Testis (tissue), 5 donors: ENCODE measurements around the gene HBEGF. TPM values are rescaled to one million over a fixed set of nuclear protein-coding genes. Genes with fewer than 3 reads are reported as not detected.
A peak's percentile ranks its signal among the peaks of the same experiment; 100 is the strongest.

Source experiments
- DNase-seq: peaks from one replicate; pipeline ENCODE4 v3.0.0-alpha.2; 2019
- H3K27ac ChIP-seq, 2 donors: fragments of 200-600 bp; sonication (generic); one replicate each; pipeline ENCODE4 v1.5.1; 2019
- H3K27me3 ChIP-seq: fragments of 200-600 bp; sonication (generic); one replicate; pipeline ENCODE4 v1.5.1; 2019
- H3K36me3 ChIP-seq: fragments of 200-600 bp; sonication (generic); one replicate; pipeline ENCODE4 v1.5.1; 2017; ENCODE audit warnings: low read depth; ENCODE audit errors: missing control alignments
- H3K4me1 ChIP-seq: fragments of 200-600 bp; sonication (generic); one replicate; pipeline ENCODE4 v1.5.1; 2019
- H3K4me3 ChIP-seq, 2 donors: fragments of 200-600 bp; sonication (generic); one replicate each; pipeline ENCODE4 v1.5.1; 2017 to 2019
- H3K9me3 ChIP-seq: fragments of 200-600 bp; sonication (generic); one replicate; pipeline ENCODE4 v1.5.1; 2017
- CTCF ChIP-seq, 3 experiments: fragments of 450-650 bp in 2 of 3; fragments of 200-600 bp in 1 of 3; sonication (generic) in 1 of 3; IDR thresholded peaks; one replicate each; pipeline ENCODE4 v1.5.1; 2016 to 2019; ENCODE audit warnings: antibody characterized with exemption in 3 of 3, mild to moderate bottlenecking in 2 of 3, moderate library complexity in 1 of 3
- POLR2A ChIP-seq: fragments of 450-650 bp; IDR thresholded peaks from one replicate; pipeline ENCODE4 v1.6.1; 2017; ENCODE audit warnings: antibody characterized with exemption, mild to moderate bottlenecking, moderate library complexity
- WGBS, 2 donors: methylation state at CpG; one replicate each; pipeline ENCODE4 v1.1.5; 2018; 5-methylcytosine and 5-hydroxymethylcytosine counted together
- intact Hi-C: fragments of 100-400 bp; cut with DNase I; formaldehyde crosslinking; loops from one replicate; pipeline ENCODE4 v1.15.1; 2023; ENCODE audit warnings: low total_unique reads
- long read RNA-seq, 2 donors: transcript quantifications; one replicate each; lab custom pipeline, GENCODE V29; 2026
- polyA plus RNA-seq: library from polyadenylated mRNA; stranded (reverse); fragments of 350-450 nt; fragmentation: Illumina TruSeq; extraction: RNeasy Lipid Tissue Mini Kit (QIAGEN cat#74804); gene quantifications from one replicate; pipeline ENCODE4 v1.2.3, GENCODE V29; 2014; ENCODE audit warnings: low read depth, low replicate concordance; ENCODE audit not compliant: insufficient read depth
- total RNA-seq, 2 donors: library from RNA; depleted of rRNA; stranded (reverse); fragments of >200 nt; gene quantifications; one replicate each; pipeline ENCODE4 v1.2.3, GENCODE V29; 2016

The HBEGF gene
- total RNA-seq (10 to 100 TPM; 23.2 to 23.9 TPM), polyA plus RNA-seq (8.2 TPM)
- long read RNA-seq, donor 1: 0 reads
- long read RNA-seq, donor 2, partial matches to known transcripts: 0 of 2 reads
- long read RNA-seq, donor 2, other reads (novel, unspliced or antisense): 0 of 2 reads

DNA sequence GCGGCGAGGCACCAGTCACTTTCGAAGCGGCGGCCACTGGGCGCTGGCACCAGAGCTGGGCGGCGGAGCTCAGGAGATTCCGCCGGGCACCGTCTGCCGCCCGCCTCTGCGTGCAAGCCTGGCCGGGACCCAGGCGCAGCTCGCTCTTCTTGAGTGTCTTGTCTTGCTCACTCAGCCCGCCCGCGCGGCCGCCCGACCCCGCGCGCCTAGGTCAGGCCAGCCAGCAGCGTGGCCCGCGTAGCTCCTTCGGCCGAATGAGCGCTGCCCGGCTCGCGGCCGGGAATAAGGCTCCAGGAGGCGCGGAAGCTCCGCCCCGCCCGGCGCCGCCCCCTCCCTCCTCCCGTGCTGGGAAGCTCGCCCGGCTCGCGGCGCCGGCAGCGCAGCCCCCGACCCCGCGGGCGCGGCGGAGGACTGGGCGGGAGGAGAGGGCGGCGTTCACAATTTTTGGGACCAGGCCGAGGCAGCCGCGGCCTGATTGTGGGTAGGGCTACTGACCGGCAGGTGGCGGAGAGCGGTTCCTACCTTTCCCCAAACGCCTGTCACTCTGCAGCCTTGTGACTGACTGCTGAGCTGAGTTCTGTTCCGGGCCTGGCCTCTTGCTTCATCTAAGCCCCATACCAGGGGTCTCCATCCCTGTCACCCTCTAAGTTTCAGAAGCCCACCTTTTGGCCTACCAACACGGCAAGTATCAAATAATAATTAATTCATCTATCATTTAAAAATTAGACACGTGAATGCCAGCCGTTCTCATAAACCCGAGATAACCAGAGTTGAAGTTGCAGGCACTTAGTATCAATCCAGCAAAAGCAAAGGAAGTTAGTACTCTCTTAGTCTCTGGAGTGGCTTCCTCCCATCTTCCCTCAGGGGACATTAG is at the start of gene HBEGF:
Gene HBEGF, minus strand, starts transcription at position 256 of the 874 bp plus-strand sequence. CDS start 275 bp downstream, outside the sequence.
- peaks cover 16% of the 10 kb centered on the region for H3K4me1 ChIP-seq
- no peaks in the 10 kb centered on the region for H3K27me3 ChIP-seq
- TF ChIP-seq POLR2A (peak; percentile 73), CTCF (IDR thresholded peaks at IDR 0.05) (peak; percentile 27 to 53 (median 46))
- WGBS, 2 donors: 0 to 1% methylated on average over 14 to 49 of the region's 72 CpGs
- H3K27ac ChIP-seq: peak within 1 kb of the TSS; percentile 64 to 77
- H3K36me3 ChIP-seq: no peaks in the 10 kb centered on the region
- DNase-seq: peak; percentile 90
- H3K9me3 ChIP-seq: no peaks in the 10 kb centered on the region
- H3K4me3 ChIP-seq: peak within 1 kb of the TSS; percentile 77 to 86
- intact Hi-C loops: no loop called here

DNA sequence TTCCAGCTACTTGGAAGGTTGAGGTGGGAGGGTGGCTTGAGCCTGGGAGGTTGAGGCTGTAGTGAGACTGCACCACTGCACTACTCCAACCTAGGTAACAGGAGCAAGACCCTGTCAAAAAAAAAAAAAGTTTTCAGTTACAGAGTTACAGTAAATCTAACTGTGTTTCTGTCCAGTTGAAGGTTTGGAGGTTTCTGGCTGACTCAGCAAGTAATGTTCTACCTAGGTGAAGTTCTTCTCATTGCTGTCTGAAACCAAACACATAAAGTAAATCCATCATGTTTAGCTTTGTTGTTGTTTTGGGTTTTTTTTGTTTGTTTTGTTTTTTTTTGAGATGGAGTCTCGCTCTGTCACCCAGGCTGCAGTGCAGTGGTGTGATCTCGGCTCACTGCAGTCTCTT is 47.3 kb upstream of the HBEGF start:
- Histone ChIP-seq H3K27me3 (no peaks in the 10 kb centered on the region), H3K4me3 (no peak overlapping the region), H3K36me3 (no peaks in the 10 kb centered on the region), H3K9me3 (no peaks in the 10 kb centered on the region), H3K4me1 (no peaks in the 10 kb centered on the region), H3K27ac (no peak overlapping the region)
- intact Hi-C loops: no loop called here
- WGBS, 2 donors: 95 to 98% methylated on average over 2 of the region's 2 CpGs
- TF ChIP-seq CTCF (IDR thresholded peaks at IDR 0.05) (no peak), POLR2A (no peak)
- DNase-seq: no peak

- H3K27me3 ChIP-seq: no peaks in the 10 kb centered on the region
- DNase-seq: no peak
- WGBS, 2 donors: 88 to 92% methylated on average over 1 of the region's 1 CpG
- no peaks in the 10 kb centered on the region for H3K9me3 ChIP-seq
- H3K36me3 ChIP-seq: no peaks in the 10 kb centered on the region
- intact Hi-C loops: no loop called here
- TF ChIP-seq POLR2A (no peak), CTCF (IDR thresholded peaks at IDR 0.05) (no peak)
- H3K4me3 ChIP-seq: no peak overlapping the region
- no peak overlapping the region for H3K27ac ChIP-seq
- H3K4me1 ChIP-seq: no peaks in the 10 kb centered on the region
Observed at GRCh38 chr5:140391732-140392131, 45.3 kb upstream of the HBEGF start.

DNA sequence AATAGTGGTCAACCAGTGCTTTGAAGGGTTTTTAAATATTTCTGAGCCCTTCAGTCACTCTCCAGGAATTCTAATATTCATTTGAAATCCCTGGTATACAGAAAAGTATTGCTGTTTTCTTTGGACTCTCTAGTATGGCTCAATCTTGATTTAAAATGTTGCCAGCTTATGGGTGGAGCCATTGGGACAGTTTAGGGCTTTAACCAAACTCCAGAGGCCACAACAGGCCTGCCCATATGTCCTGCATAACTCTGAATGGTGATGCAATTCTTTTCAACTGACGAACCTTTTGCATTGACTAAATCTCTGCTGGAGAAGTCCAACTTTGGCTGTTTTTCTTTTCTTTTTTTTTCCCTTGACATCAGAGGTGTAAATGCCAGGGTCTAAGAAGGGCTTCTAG is 44.9 kb upstream of the HBEGF start:
- H3K9me3 ChIP-seq: no peaks in the 10 kb centered on the region
- intact Hi-C loops: no loop called here
- no peak overlapping the region for H3K27ac ChIP-seq
- 97 to 100% methylated on average over 1 of the region's 1 CpG for WGBS, 2 donors
- H3K4me1 ChIP-seq: no peaks in the 10 kb centered on the region
- H3K27me3 ChIP-seq: no peaks in the 10 kb centered on the region
- H3K4me3 ChIP-seq: no peak overlapping the region
- no peak for TF ChIP-seq CTCF (IDR thresholded peaks at IDR 0.05)
- no peak for TF ChIP-seq POLR2A
- no peak for DNase-seq
- no peaks in the 10 kb centered on the region for H3K36me3 ChIP-seq
